ENCODE results near the gene LMNTD2. TPM values are rescaled to one million over a fixed set of nuclear protein-coding genes. Genes with fewer than 3 reads are reported as not detected.

Gene LMNTD2
- polyA plus RNA-seq, 1 donor from 2014 or later, result 0.61 TPM

DNA sequence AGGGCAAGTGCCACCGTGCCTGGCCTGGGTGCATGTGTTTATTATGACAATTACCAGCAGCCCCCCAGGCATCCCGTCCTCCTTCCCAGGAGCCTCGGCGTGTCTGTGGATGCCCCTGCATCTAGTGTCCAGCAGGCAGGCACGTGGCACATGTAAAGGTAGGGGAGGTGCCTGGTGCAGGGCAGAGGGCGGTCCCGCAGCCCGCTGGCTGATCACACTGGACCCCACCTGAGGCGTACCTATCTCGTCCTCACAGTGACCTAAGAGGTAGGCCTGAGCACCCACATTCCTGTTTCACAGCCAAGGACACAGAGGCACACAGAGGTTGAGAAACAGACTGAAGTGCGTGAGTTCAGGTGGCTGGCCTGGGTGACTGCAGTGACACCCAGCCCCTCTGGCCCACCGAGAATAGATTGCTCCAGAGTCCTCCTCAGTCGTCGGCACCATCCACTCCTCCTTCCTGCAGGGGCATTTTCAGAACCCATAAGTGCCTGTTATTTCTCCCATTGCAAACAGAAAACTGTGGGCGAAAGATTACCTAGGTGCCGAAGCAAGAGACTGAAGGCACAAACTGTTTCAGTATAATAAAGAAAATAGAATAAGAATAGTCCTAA is 12.7 kb upstream of the LMNTD2 start:
- no peaks in the 10 kb centered on the region for H3K36me3 ChIP-seq (ENCODE audit: insufficient read depth, low read length)
- H3K4me3 ChIP-seq (ENCODE audit: low read length), result no peak overlapping the region
- no peak overlapping the region for H2AFZ ChIP-seq (ENCODE audit: low read depth, low read length)
- H3K79me2 ChIP-seq (replicated peaks; ENCODE audit: insufficient read depth, low read length), result peaks cover 15% of the 10 kb centered on the region
- no peaks in the 10 kb centered on the region for H3K9me3 ChIP-seq (ENCODE audit: low read length)
- TF ChIP-seq MXI1 (conservative IDR thresholded peaks at IDR 0.05; ENCODE audit: poor library complexity, severe bottlenecking), result no peak
- TF ChIP-seq POLR2AphosphoS5 (IDR thresholded peaks at IDR 0.05), result no peak
- TF ChIP-seq RAD21 (conservative IDR thresholded peaks at IDR 0.05), result no peak
- TF ChIP-seq TAF1 (IDR thresholded peaks at IDR 0.05; ENCODE audit: low read depth), result no peak
- TF ChIP-seq, protein P1, sequence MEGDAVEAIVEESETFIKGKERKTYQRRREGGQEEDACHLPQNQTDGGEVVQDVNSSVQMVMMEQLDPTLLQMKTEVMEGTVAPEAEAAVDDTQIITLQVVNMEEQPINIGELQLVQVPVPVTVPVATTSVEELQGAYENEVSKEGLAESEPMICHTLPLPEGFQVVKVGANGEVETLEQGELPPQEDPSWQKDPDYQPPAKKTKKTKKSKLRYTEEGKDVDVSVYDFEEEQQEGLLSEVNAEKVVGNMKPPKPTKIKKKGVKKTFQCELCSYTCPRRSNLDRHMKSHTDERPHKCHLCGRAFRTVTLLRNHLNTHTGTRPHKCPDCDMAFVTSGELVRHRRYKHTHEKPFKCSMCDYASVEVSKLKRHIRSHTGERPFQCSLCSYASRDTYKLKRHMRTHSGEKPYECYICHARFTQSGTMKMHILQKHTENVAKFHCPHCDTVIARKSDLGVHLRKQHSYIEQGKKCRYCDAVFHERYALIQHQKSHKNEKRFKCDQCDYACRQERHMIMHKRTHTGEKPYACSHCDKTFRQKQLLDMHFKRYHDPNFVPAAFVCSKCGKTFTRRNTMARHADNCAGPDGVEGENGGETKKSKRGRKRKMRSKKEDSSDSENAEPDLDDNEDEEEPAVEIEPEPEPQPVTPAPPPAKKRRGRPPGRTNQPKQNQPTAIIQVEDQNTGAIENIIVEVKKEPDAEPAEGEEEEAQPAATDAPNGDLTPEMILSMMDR (IDR thresholded peaks at IDR 0.05; ENCODE audit: poor library complexity, severe bottlenecking), result no peak
- TF ChIP-seq EP300 (conservative IDR thresholded peaks at IDR 0.05; ENCODE audit: poor library complexity, severe bottlenecking), result no peak
- H3K4me2 ChIP-seq (ENCODE audit: low read length), result no peak overlapping the region
- no peaks in the 10 kb centered on the region for H3K9me2 ChIP-seq (ENCODE audit: insufficient read depth, low read length)
- H4K20me1 ChIP-seq (ENCODE audit: insufficient read depth), result peaks cover 5% of the 10 kb centered on the region
- no peaks in the 10 kb centered on the region for H3K27me3 ChIP-seq (ENCODE audit: insufficient read depth, low read depth, low read length)
- H3F3A ChIP-seq (ENCODE audit: insufficient read depth, low read length, poor library complexity, severe bottlenecking), result no peaks in the 10 kb centered on the region
- no peak overlapping the region for H3K9ac ChIP-seq (ENCODE audit: low read length)
- H3K27ac ChIP-seq (ENCODE audit: low read length), result no peak overlapping the region

DNA sequence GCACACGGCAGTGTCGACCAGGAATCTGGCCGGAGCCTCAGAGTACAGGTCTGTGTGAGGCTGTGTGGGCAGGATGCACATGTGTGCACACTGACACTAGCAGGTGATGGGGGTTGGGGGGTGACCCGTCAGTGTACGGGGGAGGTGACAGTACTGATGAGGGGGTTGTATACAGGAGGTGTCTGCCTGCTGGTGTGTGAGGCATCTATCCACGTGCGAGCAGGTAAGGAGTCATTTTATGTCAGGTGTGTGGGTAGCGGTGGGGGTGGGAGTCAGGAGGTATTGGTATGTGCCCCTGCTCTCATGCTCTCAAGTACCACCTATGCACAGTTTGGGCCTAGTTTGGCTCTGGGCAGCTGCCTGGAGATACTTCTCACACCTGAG is 11.3 kb upstream of the LMNTD2 start:
- TF ChIP-seq, protein P1 (IDR thresholded peaks at IDR 0.05; ENCODE audit: poor library complexity, severe bottlenecking), result no peak
- TF ChIP-seq EZH2 (IDR thresholded peaks at IDR 0.05; ENCODE audit: borderline replicate concordance, insufficient read depth, low read length, poor library complexity, severe bottlenecking) (no peak), MXI1 (conservative IDR thresholded peaks at IDR 0.05; ENCODE audit: poor library complexity, severe bottlenecking) (no peak), SMC3 (conservative IDR thresholded peaks at IDR 0.05; ENCODE audit: poor library complexity) (no peak)
- Histone ChIP-seq H4K20me1 (ENCODE audit: insufficient read depth) (no peaks in the 10 kb centered on the region), H3K4me2 (ENCODE audit: low read length) (no peak overlapping the region)

DNA sequence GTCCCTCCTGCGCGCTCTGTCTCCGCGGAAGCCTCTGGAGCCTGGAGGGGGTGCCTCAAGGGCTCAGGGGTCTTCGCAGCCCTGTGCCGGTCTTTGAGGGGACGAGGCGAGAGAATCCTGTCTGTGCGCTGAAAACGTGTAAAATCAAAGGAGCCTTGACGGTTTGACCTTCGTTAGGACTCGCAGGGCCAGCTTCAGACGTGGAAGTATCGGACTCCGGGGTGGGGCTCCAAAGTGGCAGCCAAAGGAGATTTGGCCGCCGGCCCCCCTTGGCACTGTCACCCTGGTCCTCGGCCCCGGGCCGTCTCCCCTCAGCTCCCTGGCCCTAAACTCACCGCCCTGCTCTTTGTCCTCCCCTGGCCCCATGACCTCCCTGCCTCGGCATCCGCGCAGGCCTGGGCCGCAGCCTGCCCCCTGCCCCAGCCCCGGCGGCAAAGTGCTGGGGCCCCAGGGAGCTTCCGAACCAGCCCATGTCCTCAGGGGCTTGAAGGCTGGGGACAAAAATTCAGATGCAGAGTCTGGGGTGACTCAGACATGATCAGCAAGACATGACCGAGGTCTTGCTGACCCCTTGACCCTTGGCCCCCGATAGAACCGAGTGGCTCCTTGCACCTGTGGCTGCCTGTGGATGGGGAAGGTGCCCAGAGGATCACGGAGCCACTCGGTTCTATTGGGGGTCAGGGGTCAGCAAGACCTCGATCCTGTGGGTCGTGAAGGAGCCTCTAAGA is 8.8 kb upstream of the LMNTD2 start:
- Histone ChIP-seq H2AFZ (ENCODE audit: low read depth, low read length) (no peak overlapping the region), H3K4me2 (ENCODE audit: low read length) (no peak overlapping the region), H3K36me3 (ENCODE audit: insufficient read depth, low read length) (no peaks in the 10 kb centered on the region), H3K4me3 (ENCODE audit: low read length) (peak overlapping the region; percentile 69), H3K27ac (ENCODE audit: low read length) (no peak overlapping the region), H3F3A (ENCODE audit: insufficient read depth, low read length, poor library complexity, severe bottlenecking) (no peaks in the 10 kb centered on the region), H3K9me2 (ENCODE audit: insufficient read depth, low read length) (no peaks in the 10 kb centered on the region), H4K20me1 (ENCODE audit: insufficient read depth) (no peaks in the 10 kb centered on the region), H3K79me2 (replicated peaks; ENCODE audit: insufficient read depth, low read length) (no peaks in the 10 kb centered on the region), H3K9me3 (ENCODE audit: low read length) (no peaks in the 10 kb centered on the region), H3K27me3 (ENCODE audit: insufficient read depth, low read depth, low read length) (no peaks in the 10 kb centered on the region), H3K9ac (ENCODE audit: low read length) (peak overlapping the region; percentile 69)
- no peak for TF ChIP-seq EP300 (conservative IDR thresholded peaks at IDR 0.05; ENCODE audit: poor library complexity, severe bottlenecking)
- no peak for TF ChIP-seq MXI1 (conservative IDR thresholded peaks at IDR 0.05; ENCODE audit: poor library complexity, severe bottlenecking)
- TF ChIP-seq EZH2 (IDR thresholded peaks at IDR 0.05; ENCODE audit: borderline replicate concordance, insufficient read depth, low read length, poor library complexity, severe bottlenecking), result no peak
- TF ChIP-seq SMC3 (conservative IDR thresholded peaks at IDR 0.05; ENCODE audit: poor library complexity), result no peak
- TF ChIP-seq, protein P1 (IDR thresholded peaks at IDR 0.05; ENCODE audit: poor library complexity, severe bottlenecking), result no peak
- TF ChIP-seq, protein P2, sequence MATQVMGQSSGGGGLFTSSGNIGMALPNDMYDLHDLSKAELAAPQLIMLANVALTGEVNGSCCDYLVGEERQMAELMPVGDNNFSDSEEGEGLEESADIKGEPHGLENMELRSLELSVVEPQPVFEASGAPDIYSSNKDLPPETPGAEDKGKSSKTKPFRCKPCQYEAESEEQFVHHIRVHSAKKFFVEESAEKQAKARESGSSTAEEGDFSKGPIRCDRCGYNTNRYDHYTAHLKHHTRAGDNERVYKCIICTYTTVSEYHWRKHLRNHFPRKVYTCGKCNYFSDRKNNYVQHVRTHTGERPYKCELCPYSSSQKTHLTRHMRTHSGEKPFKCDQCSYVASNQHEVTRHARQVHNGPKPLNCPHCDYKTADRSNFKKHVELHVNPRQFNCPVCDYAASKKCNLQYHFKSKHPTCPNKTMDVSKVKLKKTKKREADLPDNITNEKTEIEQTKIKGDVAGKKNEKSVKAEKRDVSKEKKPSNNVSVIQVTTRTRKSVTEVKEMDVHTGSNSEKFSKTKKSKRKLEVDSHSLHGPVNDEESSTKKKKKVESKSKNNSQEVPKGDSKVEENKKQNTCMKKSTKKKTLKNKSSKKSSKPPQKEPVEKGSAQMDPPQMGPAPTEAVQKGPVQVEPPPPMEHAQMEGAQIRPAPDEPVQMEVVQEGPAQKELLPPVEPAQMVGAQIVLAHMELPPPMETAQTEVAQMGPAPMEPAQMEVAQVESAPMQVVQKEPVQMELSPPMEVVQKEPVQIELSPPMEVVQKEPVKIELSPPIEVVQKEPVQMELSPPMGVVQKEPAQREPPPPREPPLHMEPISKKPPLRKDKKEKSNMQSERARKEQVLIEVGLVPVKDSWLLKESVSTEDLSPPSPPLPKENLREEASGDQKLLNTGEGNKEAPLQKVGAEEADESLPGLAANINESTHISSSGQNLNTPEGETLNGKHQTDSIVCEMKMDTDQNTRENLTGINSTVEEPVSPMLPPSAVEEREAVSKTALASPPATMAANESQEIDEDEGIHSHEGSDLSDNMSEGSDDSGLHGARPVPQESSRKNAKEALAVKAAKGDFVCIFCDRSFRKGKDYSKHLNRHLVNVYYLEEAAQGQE (IDR thresholded peaks at IDR 0.05; ENCODE audit: borderline replicate concordance), result no peak
- TF ChIP-seq RAD21 (conservative IDR thresholded peaks at IDR 0.05), result no peak
- TF ChIP-seq TAF1 (IDR thresholded peaks at IDR 0.05; ENCODE audit: low read depth), result no peak
- no peak for TF ChIP-seq POLR2AphosphoS5 (IDR thresholded peaks at IDR 0.05)

More for the DNA sequence above, 11.3 kb upstream of the LMNTD2 start:
- Histone ChIP-seq H3K9ac (ENCODE audit: low read length) (no peak overlapping the region), H3K79me2 (replicated peaks; ENCODE audit: insufficient read depth, low read length) (peaks cover under 1% of the 10 kb centered on the region), H3K27me3 (ENCODE audit: insufficient read depth, low read depth, low read length) (no peaks in the 10 kb centered on the region), H3K9me3 (ENCODE audit: low read length) (no peaks in the 10 kb centered on the region), H2AFZ (ENCODE audit: low read depth, low read length) (no peak overlapping the region), H3K36me3 (ENCODE audit: insufficient read depth, low read length) (no peaks in the 10 kb centered on the region), H3K9me2 (ENCODE audit: insufficient read depth, low read length) (no peaks in the 10 kb centered on the region), H3F3A (ENCODE audit: insufficient read depth, low read length, poor library complexity, severe bottlenecking) (no peaks in the 10 kb centered on the region), H3K27ac (ENCODE audit: low read length) (no peak overlapping the region), H3K4me3 (ENCODE audit: low read length) (no peak overlapping the region)
